Keratinocyte (primary cell): ENCODE measurements around the gene CSF3R.

Source experiments
- CTCF ChIP-seq, 3 experiments: IDR thresholded peaks in 1 of 3; conservative IDR thresholded peaks in 1 of 3; optimal IDR thresholded peaks in 1 of 3; 2 replicates in 2 of 3; 3 replicates in 1 of 3; pipeline versions ENCODE3 to v1.5.1; 2011; ENCODE audit warnings: low read length in 3 of 3, mild to moderate bottlenecking in 3 of 3, moderate library complexity in 2 of 3, control low read depth in 1 of 3, inconsistent platforms in 1 of 3; ENCODE audit not compliant: insufficient read depth in 2 of 3; ENCODE audit errors: extremely low read depth in 1 of 3
- EZH2 ChIP-seq: IDR thresholded peaks from one replicate; pipeline ENCODE4 v1.6.1; 2012; ENCODE audit warnings: inconsistent platforms, mild to moderate bottlenecking, low read length, moderate library complexity

DNA sequence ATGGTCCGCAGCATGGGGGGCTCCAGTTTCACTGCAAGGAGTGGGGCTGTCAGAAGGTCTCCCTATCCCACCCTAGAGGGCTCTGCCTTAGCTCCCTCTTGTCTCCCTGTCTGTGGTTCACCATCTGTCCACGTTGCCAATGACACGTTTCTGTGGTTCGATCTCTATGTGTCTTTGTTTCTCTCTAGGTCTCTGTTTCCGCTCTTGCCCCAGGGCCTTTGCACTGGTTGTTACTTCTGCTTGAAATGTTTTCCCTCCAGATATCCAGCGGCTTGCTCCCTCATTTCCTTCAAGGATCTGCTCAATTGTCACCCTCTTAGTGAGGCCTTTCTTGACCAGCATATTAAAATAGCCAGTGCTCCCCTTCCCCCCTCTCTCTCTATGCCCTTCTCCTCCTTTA lies 10.1 kb downstream of the CSF3R start:
- TF ChIP-seq CTCF (optimal IDR thresholded peaks at IDR 0.05 in 1 of 3, IDR thresholded peaks at IDR 0.05 in 1 of 3, conservative IDR thresholded peaks at IDR 0.05 in 1 of 3; ENCODE audit: extremely low read depth in 1 of 3, insufficient read depth in 2 of 3, low read length in 3 of 3): no peak
- TF ChIP-seq EZH2: no peak
